OCI-LY3 (cell line): Measurements from ENCODE around the gene HCN3.

ENCODE experiments used
- H2AFZ ChIP-seq: fragments of 200-600, 300-600 bp; shearing (Covaris generic); 2 replicates; pipeline ENCODE4 v1.6.0; 2014; ENCODE audit warnings: antibody characterized with exemption, low read depth, low read length
- H3K27ac ChIP-seq: fragments of 200-600, 300-600 bp; sonication (generic); 2 replicates; pipeline ENCODE4 v1.5.1; 2014; ENCODE audit warnings: mild to moderate bottlenecking, low read length, moderate library complexity, mixed read lengths
- H3K27me3 ChIP-seq: fragments of 200-600, 300-600 bp; sonication (generic); 2 replicates; pipeline ENCODE4 v1.6.1; 2014; ENCODE audit warnings: low read depth, low read length, mixed read lengths
- H3K36me3 ChIP-seq: fragments of 200-600, 300-600 bp; sonication (generic); replicated peaks from 2 replicates; pipeline ENCODE3; 2014; ENCODE audit warnings: low read depth, low read length, mixed read lengths
- H3K4me1 ChIP-seq: fragments of 300-600, 200-600 bp; sonication (generic); 2 replicates; pipeline ENCODE4 v1.6.1; 2014; ENCODE audit warnings: low read length, mixed read lengths
- H3K4me2 ChIP-seq: fragments of 200-600, 300-600 bp; sonication (generic); 2 replicates; pipeline ENCODE4 v1.6.1; 2014; ENCODE audit warnings: low read length, mixed read lengths
- H3K4me3 ChIP-seq: fragments of 300-600, 200-600 bp; sonication (generic); 2 replicates; pipeline ENCODE4 v1.5.1; 2014; ENCODE audit warnings: antibody characterized with exemption, mild to moderate bottlenecking, low read length, moderate library complexity
- H3K79me2 ChIP-seq: fragments of 300-600, 200-600 bp; shearing (Covaris generic); 2 replicates; pipeline ENCODE4 v1.6.1; 2014; ENCODE audit warnings: mild to moderate bottlenecking, low read length, mixed read lengths
- H3K9ac ChIP-seq: fragments of 300-600, 200-600 bp; shearing (Covaris generic); 2 replicates; pipeline ENCODE4 v1.6.0; 2014; ENCODE audit warnings: mild to moderate bottlenecking, low read length, moderate library complexity
- H3K9me3 ChIP-seq: fragments of 200-600, 300-600 bp; shearing (Covaris generic); 2 replicates; pipeline ENCODE4 v1.6.1; 2014; ENCODE audit warnings: low read length, mixed read lengths; ENCODE audit not compliant: insufficient read depth
- H4K20me1 ChIP-seq: fragments of 200-600, 300-600 bp; sonication (generic); 2 replicates; pipeline ENCODE4 v1.6.1; 2016; ENCODE audit warnings: low read length, mixed read lengths; ENCODE audit not compliant: insufficient read depth
- CTCF ChIP-seq: fragments of 200-600, 300-600 bp; sonication (generic); IDR thresholded peaks from 2 replicates; pipeline ENCODE4 v1.5.1; 2014; ENCODE audit warnings: antibody characterized with exemption, low read length, low read depth
- EZH2phosphoT487 ChIP-seq: fragments of 200-600 bp; shearing (Covaris generic); IDR thresholded peaks from 2 replicates; pipeline ENCODE4 v1.6.1; 2018; ENCODE audit warnings: antibody characterized with exemption, mixed run types, low read depth

The HCN3 gene

DNA sequence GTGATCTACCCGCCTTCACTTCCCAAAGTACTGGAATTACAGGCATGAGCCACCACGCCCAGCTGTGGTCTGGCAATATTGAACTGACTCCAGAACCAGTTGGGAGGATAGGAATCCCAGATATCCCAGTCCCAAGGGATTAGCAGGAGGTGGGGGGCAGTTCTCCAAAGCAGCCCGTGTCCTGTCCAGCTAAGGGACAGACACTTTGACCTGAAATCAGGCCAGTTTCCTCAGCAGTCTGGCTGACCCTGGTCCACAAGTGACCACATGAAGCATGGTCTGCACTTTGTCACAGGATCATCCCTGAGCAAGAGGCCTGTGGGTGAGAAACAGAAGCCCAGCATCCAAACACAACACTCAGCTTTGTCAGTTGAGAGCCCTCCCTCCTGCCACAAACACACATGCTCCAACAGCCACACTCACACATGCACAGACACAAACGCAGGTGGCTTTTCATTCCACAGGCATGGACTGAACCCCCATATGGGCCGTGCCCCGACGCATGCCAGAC, 28.7 kb downstream of the HCN3 start:
- Histone ChIP-seq H2AFZ (no peak overlapping the region), H3K9ac (no peak overlapping the region; the same call in 1 of the 2 replicates), H3K9me3 (no peaks in the 10 kb centered on the region), H3K27me3 (no peaks in the 10 kb centered on the region), H3K27ac (peak overlapping the region; percentile 50), H3K4me2 (no peak overlapping the region), H3K4me3 (no peak overlapping the region), H3K36me3 (peaks cover 21% of the 10 kb centered on the region), H3K4me1 (peaks cover 53% of the 10 kb centered on the region), H3K79me2 (peaks cover 23% of the 10 kb centered on the region), H4K20me1 (no peaks in the 10 kb centered on the region)
- TF ChIP-seq EZH2phosphoT487 (no peak), CTCF (no peak)

DNA sequence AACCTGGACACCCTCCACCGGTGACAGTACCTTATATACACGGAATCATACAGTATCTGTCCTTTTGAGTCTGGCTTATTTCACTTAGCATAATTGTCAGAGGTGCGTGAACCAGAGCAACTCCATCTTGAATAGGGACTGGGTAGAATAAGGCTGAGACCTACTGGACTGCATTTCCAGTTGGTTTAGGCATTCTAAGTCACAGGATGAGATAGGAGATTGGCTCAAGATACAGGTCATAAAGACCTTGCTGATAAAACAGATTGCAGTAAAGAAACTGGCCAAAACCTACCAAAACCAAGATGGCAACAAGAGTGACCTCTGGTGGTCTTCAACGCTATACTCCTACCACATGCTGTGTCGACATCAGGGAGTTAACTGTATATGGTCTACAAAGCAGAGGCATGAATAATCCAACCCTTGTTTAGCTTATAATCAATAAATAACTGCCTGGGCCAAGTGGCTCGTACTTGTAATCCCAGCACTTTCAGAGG, 30.0 kb downstream of the HCN3 start:
- H3K4me2 ChIP-seq = peak overlapping the region; percentile 71
- H3K9ac ChIP-seq = peak overlapping the region; percentile 76; the same call in 1 of the 2 replicates
- peaks cover 31% of the 10 kb centered on the region for H3K36me3 ChIP-seq
- no peak for TF ChIP-seq EZH2phosphoT487
- peak; percentile 51 for TF ChIP-seq CTCF
- H3K79me2 ChIP-seq = peaks cover 37% of the 10 kb centered on the region
- no peak overlapping the region for H2AFZ ChIP-seq
- H3K27ac ChIP-seq = peak overlapping the region; percentile 94
- peaks cover 10% of the 10 kb centered on the region; the same call in 1 of the 2 replicates for H4K20me1 ChIP-seq
- peaks cover 58% of the 10 kb centered on the region for H3K4me1 ChIP-seq
- peak overlapping the region; percentile 70; the same call in 1 of the 2 replicates for H3K4me3 ChIP-seq
- no peaks in the 10 kb centered on the region for H3K9me3 ChIP-seq
- H3K27me3 ChIP-seq = no peaks in the 10 kb centered on the region

DNA sequence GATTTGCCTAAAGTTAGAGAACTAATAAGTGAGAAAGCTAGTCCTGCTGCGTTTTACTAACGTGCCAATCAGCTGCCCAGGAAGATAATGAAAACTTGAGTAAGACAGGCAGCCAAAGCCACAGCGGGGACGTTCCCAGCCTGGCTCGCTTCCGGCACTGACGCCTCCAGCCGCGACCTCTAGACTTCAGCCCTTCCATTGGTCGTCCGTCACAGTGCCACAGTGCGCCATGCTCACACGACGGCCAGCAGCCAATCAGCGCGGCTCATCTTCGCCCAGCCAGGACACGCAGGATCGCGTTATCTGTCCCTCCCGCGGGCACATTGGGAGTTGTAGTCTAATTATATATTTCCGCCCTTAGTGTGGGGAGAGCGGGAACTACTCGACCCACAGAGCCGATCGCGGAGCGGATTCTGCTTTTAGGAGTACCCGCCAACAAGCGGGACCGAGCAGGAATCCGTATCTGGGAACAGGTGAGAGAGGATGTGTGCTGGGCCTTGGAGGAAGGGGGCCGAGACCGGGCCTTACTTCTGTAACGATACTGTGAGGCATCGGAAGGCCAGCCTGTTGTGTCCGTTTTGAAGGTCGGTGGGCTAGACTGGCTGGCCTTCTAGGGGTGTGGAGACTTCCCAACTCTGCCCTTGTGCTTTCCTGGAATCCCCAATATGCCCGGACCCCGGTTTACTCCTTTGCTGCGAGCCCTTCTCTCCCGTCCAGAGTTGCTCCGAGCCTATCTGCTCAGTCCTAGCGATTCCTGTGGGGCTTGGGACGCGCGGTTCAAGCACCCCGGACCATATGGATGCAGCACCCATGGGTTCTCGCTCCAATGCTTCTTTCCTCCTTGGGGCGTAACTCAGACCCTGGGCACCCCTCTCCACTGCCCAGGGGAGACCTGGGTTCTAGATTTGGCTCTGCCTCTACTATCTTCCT, 31.5 kb downstream of the HCN3 start, which contains the start of gene FDPS:
FDPS (plus strand) TSS at position 374 of the 930 bp plus-strand sequence. CDS start 924 bp downstream, outside the sequence.
- H2AFZ ChIP-seq = no peak within 1 kb of the TSS

More for the DNA sequence above, 31.5 kb downstream of the HCN3 start, which contains the start of gene FDPS:
- Histone ChIP-seq H3K4me1 (peaks cover 56% of the 10 kb centered on the region), H3K27me3 (no peaks in the 10 kb centered on the region), H3K4me3 (peak within 1 kb of the TSS; percentile 91), H4K20me1 (peaks cover 17% of the 10 kb centered on the region; the same call in 1 of the 2 replicates), H3K79me2 (peaks cover 49% of the 10 kb centered on the region), H3K9me3 (no peaks in the 10 kb centered on the region), H3K27ac (peak within 1 kb of the TSS; percentile 94), H3K36me3 (peaks cover 43% of the 10 kb centered on the region), H3K9ac (peak within 1 kb of the TSS; percentile 99), H3K4me2 (peak within 1 kb of the TSS; percentile 92)
- TF ChIP-seq CTCF (no peak), EZH2phosphoT487 (no peak)
